GM12873 (cell line): ENCODE data around the gene CHST7.

Experiments
- CTCF ChIP-seq: IDR thresholded peaks from 2 replicates; pipeline ENCODE4 v1.5.1; 2012; ENCODE audit warnings: low read depth, mild to moderate bottlenecking, moderate library complexity, low read length, control low read depth; ENCODE audit not compliant: insufficient read depth; ENCODE audit errors: missing control alignments

The CHST7 gene

DNA sequence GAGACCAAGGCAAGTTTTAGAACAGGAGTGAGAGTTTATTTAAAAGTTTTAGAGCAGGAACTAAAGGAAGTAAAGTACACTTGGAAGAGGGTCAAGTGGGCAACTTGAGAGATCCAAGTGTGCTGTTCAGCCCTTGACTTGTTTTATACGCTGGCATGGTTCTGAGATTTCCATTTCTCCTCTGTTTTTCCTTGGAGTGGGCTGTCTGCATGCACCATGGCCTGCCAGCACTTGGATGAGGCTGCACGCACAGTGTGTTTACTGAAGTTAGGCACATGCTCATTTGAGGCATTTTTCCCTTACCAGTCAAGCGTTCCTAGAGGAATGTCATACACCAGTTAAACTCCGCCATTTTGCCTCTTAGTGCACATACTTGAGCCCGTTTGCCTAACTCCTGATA lies 19.6 kb upstream of the CHST7 start:
- TF ChIP-seq CTCF: no peak

DNA sequence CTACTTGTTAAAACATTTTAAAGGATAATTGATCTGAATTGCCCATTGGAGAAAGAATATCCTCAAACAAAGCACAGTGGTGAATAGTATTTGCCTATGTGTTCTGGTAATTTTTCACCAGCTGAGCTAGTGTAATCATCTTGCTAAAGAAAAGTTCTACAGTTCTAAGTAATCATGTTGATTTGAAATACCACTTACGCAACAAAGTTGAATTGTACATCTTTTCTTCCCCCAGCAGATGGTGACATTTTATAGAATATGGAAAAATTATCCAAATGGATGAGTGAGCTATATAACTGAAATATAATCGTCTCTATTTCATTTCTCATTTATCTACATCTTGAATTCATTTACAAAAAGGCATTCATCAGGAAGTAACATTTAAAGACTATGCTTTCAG lies 18.6 kb upstream of the CHST7 start:
- TF ChIP-seq CTCF: no peak

GRCh38 chrX:46559062-46559461 lies 14.5 kb upstream of the CHST7 start:
- no peak for TF ChIP-seq CTCF

GRCh38 chrX:46561824-46562657 lies 11.5 kb upstream of the CHST7 start:
- TF ChIP-seq CTCF: no peak

DNA sequence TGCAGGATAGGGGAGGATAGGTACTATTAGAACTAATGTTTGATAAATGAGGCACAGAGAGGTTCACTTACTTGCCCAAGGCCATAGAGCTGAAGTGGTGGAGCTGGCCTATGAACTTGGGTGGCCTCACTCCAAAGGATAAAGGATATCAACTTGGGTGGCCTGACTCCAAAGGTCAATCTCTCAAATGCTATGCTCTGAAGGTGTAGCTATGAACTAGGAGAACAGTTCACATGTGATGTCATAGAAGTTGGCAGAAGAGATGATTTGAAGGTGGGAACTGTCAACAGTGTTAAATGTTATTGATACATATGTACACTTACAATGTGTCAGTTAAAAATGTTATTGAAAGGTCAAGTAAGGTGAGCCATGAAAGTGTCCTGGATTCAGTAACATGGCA lies 6.2 kb upstream of the CHST7 start:
- TF ChIP-seq CTCF: no peak

DNA sequence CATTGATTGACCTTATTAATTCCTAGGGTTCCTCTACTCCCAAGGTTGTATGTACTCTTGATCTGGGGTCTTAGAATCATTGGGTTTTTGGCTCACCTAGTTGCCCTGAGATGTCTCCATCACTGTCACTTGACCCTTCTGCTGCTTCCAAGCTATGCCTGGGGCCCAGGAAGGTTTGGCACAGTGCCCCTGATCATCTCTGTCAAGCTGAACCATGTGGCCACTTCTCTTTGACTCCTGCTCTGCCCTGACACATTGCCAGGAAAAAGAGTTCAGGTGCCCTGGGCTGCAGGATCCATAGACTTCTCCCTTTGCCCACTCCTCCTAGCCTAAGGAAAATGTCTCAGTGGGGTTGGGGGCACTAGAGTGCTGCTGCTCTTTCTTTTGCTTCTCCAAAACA lies 3.9 kb upstream of the CHST7 start:
- no peak for TF ChIP-seq CTCF

GRCh38 chrX:46571423-46572339 lies 1.9 kb upstream of the CHST7 start:
- no peak for TF ChIP-seq CTCF
